Measurements from ENCODE around the gene ANKRD63.

ANKRD63 gene

DNA sequence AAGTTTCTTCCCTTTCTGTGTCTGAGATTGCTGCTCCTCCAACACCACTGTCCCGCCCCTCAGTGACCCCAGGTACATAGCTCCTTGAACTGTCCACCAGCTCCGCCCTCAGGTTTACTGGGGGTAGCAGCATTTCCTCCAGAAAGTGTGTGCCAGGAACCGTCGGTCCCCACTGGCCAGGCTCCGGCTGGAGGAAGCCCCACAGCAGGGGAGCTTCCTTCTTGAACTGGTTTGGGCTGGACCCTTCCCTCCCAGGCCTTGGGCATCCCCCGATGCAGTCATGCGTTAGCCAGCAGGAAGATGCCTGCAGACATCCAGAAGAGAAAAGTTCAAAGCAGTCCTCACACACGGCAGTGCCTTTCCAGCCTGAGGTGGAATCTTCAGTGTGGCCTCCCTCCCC, 24.3 kb downstream of the ANKRD63 start:
- no peak for DNase-seq (ENCODE audit: low read depth, low spot score)

- no peak for DNase-seq (ENCODE audit: low read depth, low spot score)
These were observed 25.0 kb downstream of the ANKRD63 start for GRCh38 chr15:40257656-40258450.

DNA sequence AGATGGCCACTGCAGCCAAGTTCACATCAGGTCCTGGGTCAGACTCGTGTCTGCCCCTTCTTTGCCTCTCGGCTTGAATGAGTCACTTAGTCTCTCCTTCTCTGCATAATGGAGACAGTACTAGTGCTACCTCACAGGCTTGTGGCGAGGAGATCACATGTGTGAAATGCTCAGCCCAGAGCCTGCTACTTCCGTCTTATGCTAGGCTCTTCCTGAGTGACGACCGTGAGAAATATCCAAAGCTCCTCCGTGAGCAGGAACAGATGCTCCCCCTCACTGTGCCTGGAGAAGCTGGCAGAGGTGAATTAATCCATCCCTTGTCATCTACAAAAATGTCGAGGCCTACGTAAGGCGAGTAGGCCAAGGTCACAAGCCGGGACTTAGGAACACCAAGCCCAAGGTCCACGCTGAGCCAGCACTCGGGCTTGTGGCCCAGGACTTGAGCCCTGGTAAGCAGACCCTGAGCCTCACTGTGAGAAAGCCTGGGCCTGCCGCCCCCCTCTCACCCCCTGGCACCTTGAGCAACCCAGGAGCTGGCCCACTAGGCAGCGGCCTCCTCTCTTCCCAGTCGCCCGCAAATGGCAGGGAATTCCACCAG, 26.1 kb downstream of the ANKRD63 start:
- DNase-seq (ENCODE audit: low read depth, low spot score): no peak

- no peak for DNase-seq (ENCODE audit: low read depth, low spot score)
These were observed 27.8 kb downstream of the ANKRD63 start for GRCh38 chr15:40255033-40255432.

GRCh38 chr15:40254452-40254851, 28.4 kb downstream of the ANKRD63 start:
- DNase-seq (ENCODE audit: low read depth, low spot score): no peak

DNA sequence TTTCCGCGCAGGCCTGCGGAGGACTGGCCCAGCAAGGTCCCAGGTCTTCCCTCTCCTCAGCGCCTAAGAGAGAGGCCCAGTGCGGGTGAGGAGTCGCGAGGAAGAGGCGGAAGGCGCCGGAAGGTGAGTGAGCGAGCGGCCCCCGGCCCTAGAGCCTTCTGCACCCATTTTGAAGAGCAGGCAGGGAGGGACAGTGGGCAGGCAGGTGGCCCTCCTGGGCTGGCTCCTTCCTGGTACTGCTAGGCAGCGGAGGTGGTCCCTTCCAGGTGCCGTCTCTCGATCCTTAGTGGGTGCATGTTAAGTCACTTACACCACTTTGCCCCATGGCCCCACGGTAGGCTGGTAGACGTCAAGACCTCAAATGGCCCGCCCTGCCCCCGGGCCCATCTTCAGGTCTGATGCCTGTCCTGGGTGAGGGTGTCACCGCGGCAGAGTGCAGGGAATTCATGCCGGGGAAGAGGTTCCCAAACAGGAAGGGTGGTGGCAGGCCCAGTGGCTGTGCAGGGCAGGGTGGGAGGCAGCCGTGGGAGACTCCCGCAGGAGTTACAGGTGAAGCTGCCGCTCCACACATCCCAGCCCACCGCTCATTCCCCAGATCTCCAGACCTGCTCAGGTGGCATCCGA, 29.6 kb downstream of the ANKRD63 start:
- DNase-seq (ENCODE audit: low read depth, low spot score): no peak

GRCh38 chr15:40252438-40253166, 30.3 kb downstream of the ANKRD63 start:
- DNase-seq (ENCODE audit: low read depth, low spot score): no peak

DNA sequence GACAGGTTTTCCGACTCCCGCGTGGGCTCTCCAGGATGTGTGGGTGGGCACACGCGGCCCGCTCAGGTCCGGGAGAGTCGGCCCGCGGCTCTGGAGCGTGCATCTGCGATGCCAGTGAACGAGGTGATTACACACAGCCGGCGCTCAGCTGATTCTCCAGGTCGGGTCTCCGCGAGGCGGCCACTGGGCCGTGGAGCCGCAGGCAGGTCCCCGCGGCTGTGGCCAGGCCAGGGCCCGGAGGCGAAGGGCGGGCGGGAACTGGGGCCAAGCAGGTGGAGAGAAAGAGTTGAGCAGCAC, 30.8 kb downstream of the ANKRD63 start:
- no peak for DNase-seq (ENCODE audit: low read depth, low spot score)

DNA sequence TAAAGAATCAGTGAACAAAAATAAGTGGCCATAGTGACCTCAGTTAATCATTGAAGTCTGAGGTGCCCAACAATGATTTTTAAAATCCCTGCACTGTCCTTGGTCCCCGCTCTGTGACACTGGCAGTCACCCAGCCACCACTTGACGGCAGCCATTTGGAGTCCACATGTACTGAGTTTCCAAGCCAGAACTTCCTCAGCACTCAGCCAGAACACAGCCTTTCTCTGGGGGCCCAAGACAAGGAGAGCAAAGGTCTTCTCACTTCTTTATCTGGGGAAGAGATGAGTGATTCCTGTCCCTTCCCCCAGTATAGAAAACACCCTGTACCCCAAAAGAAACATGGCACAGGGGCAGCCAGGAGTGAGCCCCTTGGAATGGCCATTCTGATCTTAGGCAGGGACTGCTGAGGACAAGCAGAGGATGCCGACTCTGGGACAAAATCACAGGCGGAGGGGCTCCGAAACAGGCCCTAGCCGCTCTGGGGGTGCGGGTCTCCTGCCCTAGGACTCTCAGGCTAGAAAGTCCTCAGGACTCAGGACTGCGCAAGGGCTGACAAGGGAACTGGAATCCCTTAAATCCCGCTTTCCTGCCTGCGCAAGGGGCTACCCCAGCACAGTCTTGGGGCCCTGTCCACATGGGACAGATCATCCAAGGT, 31.3 kb downstream of the ANKRD63 start:
- no peak for DNase-seq (ENCODE audit: low read depth, low spot score)

DNA sequence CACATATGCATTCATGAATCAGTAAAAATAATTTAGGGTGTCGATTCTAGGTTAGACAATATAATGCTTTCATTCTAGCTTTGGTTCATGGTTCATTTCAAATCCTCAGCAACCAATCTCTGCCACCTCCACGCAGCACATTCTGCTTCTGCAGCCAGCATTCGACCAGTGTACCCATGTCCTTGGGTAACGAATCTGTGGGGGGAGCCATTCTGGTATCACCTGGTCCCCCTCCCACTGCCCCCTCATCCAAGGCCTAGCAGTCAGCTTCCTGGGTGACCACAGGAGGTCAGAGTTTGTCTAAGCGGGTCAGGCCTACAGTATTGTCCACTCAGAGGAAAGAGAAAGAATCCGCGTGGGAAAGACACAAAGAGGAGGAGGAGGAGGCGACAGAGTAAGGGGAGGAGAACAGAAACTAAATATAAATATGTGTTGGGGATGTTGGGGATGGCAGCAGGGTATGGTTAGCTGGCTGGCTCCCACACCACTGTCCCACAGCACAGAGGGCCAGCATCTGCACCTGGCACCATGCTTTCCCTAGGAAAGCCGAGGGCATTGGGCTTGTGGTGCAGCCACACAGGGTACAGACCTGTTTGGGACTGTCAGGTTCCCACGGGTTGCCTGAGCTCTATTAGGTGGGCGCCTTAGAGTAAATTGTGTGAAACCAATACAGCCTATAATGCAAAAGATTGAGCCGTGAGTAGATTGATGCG, 31.9 kb downstream of the ANKRD63 start:
- no peak for DNase-seq (ENCODE audit: low read depth, low spot score)

DNA sequence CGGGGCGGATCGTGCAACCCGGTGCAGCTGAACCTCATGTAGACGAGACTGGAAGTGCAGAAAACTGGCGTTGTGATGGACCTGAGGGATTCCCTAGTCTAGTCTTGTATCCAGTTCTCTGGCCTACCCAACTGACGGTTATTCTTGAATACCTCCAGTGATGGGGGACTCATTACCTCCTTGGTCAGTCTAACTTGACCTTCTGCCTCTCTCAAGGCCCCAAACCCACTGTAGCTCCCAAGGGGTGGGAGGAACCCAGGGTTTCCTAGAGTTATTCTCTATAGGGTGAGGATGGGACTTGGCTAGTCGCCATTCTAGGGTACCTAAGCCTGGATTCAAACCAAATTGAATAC, 32.6 kb downstream of the ANKRD63 start:
- no peak for DNase-seq (ENCODE audit: low read depth, low spot score)

- no peak for DNase-seq (ENCODE audit: low read depth, low spot score)
These were observed 33.2 kb downstream of the ANKRD63 start for GRCh38 chr15:40249477-40250303.

- no peak for DNase-seq (ENCODE audit: low read depth, low spot score)
These were observed 34.7 kb downstream of the ANKRD63 start for GRCh38 chr15:40248006-40248783.

- DNase-seq (ENCODE audit: low read depth, low spot score): no peak
These were observed 35.4 kb downstream of the ANKRD63 start for GRCh38 chr15:40247406-40247971.

DNA sequence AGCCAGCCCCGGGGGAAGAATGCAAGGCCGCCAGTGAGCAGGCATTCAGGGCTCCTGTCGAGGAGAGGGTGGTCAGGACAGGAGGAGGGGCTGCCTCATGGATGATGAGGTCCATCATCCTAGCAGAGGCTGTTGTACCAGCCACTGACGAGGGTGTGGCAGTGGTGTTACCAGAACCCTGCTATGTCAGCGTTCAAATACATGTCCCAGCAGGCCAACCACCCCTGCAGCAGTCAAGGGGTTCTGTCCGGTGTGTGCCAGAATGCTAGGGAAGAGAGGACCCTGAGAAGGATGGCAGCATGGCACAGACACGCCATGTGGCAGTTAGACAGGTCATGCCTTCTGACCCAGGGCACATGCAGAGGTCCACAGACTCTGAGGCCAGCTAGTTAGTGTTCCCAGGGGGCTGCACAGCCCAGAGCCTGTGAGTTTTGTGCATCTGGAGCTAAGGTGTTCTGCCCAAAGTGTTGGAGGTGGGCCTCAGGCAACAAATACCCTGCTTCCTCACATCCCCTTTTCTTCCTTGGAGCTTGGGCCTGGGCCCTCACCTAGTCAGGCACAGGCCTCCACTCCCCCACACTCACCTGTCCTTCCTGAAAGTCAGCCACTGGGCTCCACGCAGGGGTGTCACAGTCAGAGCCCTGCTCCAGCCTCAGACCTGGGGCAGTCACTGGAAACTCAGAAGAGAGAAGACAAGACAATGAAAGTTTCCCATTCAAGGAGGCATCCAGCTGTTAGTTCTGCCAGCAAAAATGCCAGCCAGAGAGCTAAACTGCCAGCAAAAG, 36.2 kb downstream of the ANKRD63 start:
- DNase-seq (ENCODE audit: low read depth, low spot score): no peak

DNA sequence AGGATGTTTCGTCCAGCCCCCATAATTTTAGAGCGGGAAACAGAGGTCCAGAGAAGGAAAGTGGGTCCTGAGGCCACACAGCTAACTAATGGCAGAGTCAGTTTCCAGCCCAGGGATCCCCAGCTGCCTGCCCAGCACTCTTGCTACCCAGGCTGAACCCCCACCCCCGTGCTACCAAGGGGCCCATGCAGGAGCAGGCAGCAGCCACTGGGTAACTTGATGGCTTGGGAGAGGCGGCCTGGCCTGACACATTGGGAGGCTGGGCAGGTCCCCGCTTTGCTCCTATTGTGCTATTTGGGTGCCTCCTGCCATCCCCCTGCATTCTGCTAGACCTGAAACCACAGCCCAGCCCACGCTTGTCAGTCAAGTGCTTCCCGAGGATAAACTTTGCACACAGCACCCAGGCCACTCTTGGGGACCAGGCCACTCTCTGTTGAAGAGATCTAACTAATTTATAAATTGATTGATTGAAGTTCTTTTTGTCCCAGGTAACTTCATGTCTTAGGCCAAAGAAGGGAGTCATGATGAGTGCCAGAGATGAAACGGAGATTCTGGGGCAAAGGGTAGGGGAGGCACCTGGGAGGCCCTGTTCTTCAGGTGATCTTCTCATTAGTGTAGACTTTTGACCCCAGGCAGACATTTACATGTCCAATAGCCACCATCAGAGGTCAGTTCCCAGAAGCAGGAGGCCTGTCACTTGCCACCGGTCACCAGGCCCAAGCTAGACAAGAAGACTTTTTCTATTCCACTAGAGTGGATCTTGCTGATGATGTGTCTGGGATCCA, 37.0 kb downstream of the ANKRD63 start:
- DNase-seq (ENCODE audit: low read depth, low spot score): no peak

DNA sequence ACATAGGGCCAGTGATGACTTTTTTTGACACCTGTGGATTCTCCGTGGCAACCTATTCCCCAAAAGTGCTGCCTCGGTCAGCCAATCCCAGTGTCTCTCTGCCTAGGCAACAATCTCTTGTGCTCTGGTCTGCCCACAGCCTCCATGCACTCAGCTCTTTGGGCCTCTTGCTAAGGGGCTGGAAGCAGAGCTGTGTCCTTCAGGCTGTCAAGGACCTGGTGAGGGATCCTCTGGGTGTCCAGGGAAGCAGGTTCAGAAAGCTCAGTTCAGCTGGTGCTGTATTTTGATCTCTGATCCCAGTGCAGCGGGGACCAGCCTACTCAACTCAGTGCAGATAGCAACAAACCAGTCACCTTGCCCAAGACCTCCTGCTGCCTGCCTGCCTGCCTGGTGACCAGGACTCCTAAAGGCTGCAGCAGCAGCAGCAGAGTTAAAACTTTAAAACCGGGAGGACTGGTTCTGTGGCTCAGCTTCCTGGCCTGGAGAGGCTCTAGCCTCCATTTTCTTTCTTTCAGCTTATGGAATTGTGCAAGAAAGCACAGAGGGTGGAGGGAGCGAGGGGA, 37.8 kb downstream of the ANKRD63 start:
- DNase-seq (ENCODE audit: low read depth, low spot score): no peak

All from activated CD4-positive, CD25-positive, alpha-beta regulatory T cell treated with anti-CD3 and anti-CD28 coated beads, Interleukin-2, amount 50 U/mL, for 16 hours (primary cell).